Measurements from ENCODE around the gene NINJ1. TPM values are rescaled to one million over a fixed set of nuclear protein-coding genes. Genes with fewer than 3 reads are reported as not detected.

The NINJ1 gene
- total and polyA plus RNA-seq, 2 of the 13 experiments (the other 11 are each of a cell fraction or from before 2014, with no cell fraction given): 81.2 to 92.1 TPM

DNA sequence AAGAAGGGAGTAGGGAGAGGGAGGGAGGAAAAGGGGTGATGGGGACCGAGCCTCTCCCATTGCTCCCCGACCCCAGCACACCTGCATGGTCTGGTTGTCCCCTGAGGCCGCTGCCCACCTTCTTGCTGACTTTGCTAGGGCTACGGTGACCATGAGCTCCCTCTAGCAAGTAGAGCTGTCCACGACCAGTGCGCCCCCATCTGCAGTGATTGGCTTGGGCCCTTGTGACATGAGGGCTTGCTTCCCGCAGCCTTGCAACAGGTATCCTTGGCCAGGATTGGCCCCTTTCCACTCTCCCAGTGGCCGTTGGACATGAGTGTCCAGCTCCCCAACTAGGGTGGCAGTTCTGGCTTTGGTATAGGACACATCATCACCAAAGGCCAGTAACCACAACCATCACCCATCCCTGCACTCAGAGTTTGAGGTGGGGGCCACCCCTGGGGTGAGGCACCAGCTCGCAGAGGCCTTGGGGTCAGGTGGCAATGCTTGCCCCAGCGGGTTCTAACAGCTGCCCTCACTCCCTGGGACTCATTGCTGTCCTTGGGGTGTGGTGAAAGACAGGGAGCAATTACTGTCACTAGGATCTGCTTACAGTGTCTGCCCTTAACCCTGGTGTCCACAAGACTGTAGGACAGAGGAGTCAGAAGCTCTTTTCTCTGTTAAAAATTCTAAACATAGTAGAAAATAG, 17.2 kb upstream of the NINJ1 start (continued):
- TF ChIP-seq, protein P1, sequence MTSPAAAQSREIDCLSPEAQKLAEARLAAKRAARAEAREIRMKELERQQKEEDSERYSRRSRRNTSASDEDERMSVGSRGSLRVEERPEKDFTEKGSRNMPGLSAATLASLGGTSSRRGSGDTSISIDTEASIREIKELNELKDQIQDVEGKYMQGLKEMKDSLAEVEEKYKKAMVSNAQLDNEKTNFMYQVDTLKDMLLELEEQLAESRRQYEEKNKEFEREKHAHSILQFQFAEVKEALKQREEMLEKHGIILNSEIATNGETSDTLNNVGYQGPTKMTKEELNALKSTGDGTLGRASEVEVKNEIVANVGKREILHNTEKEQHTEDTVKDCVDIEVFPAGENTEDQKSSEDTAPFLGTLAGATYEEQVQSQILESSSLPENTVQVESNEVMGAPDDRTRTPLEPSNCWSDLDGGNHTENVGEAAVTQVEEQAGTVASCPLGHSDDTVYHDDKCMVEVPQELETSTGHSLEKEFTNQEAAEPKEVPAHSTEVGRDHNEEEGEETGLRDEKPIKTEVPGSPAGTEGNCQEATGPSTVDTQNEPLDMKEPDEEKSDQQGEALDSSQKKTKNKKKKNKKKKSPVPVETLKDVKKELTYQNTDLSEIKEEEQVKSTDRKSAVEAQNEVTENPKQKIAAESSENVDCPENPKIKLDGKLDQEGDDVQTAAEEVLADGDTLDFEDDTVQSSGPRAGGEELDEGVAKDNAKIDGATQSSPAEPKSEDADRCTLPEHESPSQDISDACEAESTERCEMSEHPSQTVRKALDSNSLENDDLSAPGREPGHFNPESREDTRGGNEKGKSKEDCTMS (CRISPR knock-in tag; conservative IDR thresholded peaks at IDR 0.05): no peak
- TF ChIP-seq DR1 (CRISPR knock-in tag; IDR thresholded peaks at IDR 0.05) (no peak), ZNF776 (CRISPR knock-in tag; IDR thresholded peaks at IDR 0.05) (no peak), SAP130 (CRISPR knock-in tag; IDR thresholded peaks at IDR 0.05; ENCODE audit: low read depth) (0 out of 2 replicates have a peak, but pooled peaks have one; percentile 18), RNF2 (conservative IDR thresholded peaks at IDR 0.05; ENCODE audit: low read depth) (no peak), DDIT3 (CRISPR knock-in tag; IDR thresholded peaks at IDR 0.05) (no peak), RXRA (CRISPR knock-in tag; IDR thresholded peaks at IDR 0.05) (peak; percentile 27; the same call in 1 of the 2 replicates), MEF2D (CRISPR knock-in tag; IDR thresholded peaks at IDR 0.05) (no peak), STAG1 (CRISPR knock-in tag; IDR thresholded peaks at IDR 0.05) (peak; percentile 68), ZNF292 (CRISPR knock-in tag; IDR thresholded peaks at IDR 0.05; ENCODE audit: borderline replicate concordance, low read depth) (no peak), HNRNPH1 (optimal IDR thresholded peaks at IDR 0.05; ENCODE audit: low read depth, low read length) (no peak), DNMT3B (CRISPR knock-in tag; conservative IDR thresholded peaks at IDR 0.05) (no peak), NR2F6 (IDR thresholded peaks at IDR 0.05) (no peak), NR2F6 (CRISPR knock-in tag; IDR thresholded peaks at IDR 0.05) (peak; percentile 46; the same call in 1 of the 2 replicates), ZNF691 (CRISPR knock-in tag; IDR thresholded peaks at IDR 0.05; ENCODE audit: borderline replicate concordance, low read depth) (peak; percentile 25; the same call in 1 of the 2 replicates), ZFP36L2 (CRISPR knock-in tag; IDR thresholded peaks at IDR 0.05) (no peak), HMG20A (CRISPR knock-in tag; IDR thresholded peaks at IDR 0.05; ENCODE audit: borderline replicate concordance) (no peak), ZNF841 (CRISPR knock-in tag; IDR thresholded peaks at IDR 0.05; ENCODE audit: borderline replicate concordance) (no peak), MED1 (CRISPR knock-in tag; IDR thresholded peaks at IDR 0.05) (no peak), ZNF597 (CRISPR knock-in tag; IDR thresholded peaks at IDR 0.05) (no peak), PREB (CRISPR knock-in tag; IDR thresholded peaks at IDR 0.05) (no peak)
- TF ChIP-seq, protein P2, sequence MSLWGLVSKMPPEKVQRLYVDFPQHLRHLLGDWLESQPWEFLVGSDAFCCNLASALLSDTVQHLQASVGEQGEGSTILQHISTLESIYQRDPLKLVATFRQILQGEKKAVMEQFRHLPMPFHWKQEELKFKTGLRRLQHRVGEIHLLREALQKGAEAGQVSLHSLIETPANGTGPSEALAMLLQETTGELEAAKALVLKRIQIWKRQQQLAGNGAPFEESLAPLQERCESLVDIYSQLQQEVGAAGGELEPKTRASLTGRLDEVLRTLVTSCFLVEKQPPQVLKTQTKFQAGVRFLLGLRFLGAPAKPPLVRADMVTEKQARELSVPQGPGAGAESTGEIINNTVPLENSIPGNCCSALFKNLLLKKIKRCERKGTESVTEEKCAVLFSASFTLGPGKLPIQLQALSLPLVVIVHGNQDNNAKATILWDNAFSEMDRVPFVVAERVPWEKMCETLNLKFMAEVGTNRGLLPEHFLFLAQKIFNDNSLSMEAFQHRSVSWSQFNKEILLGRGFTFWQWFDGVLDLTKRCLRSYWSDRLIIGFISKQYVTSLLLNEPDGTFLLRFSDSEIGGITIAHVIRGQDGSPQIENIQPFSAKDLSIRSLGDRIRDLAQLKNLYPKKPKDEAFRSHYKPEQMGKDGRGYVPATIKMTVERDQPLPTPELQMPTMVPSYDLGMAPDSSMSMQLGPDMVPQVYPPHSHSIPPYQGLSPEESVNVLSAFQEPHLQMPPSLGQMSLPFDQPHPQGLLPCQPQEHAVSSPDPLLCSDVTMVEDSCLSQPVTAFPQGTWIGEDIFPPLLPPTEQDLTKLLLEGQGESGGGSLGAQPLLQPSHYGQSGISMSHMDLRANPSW (CRISPR knock-in tag; IDR thresholded peaks at IDR 0.05; ENCODE audit: borderline replicate concordance): no peak
